RWPE1 (cell line): ENCODE measurements around the gene CAPS.

ENCODE experiments used
- CTCF ChIA-PET: fragments of 350-600 bp; sonication (Branson Sonifier 250); formaldehyde crosslinking; extraction: SDS; loops from one replicate; lab custom pipeline; 2021; lab: Yijun Ruan, JAX
- POLR2A ChIA-PET: fragments of 400-600 bp; formaldehyde crosslinking; extraction: SDS; loops from one replicate; lab custom pipeline; 2020; ENCODE audit warnings: antibody characterized with exemption; ENCODE audit not compliant: low non-redundant PET; lab: Yijun Ruan, JAX
- DNase-seq: peaks from one replicate; pipeline ENCODE4 v3.0.0; 2012; ENCODE audit warnings: low spot score
- H3K27ac ChIP-seq: fragments of 450-650 bp; 2 replicates; pipeline ENCODE4 v1.5.1; 2017
- TF ChIP-seq, protein P1 (sequence below): fragments of 450-650 bp; conservative IDR thresholded peaks from 2 replicates; pipeline ENCODE4 v1.5.1; 2017; ENCODE audit warnings: low read depth, mild to moderate bottlenecking

CAPS gene

DNA sequence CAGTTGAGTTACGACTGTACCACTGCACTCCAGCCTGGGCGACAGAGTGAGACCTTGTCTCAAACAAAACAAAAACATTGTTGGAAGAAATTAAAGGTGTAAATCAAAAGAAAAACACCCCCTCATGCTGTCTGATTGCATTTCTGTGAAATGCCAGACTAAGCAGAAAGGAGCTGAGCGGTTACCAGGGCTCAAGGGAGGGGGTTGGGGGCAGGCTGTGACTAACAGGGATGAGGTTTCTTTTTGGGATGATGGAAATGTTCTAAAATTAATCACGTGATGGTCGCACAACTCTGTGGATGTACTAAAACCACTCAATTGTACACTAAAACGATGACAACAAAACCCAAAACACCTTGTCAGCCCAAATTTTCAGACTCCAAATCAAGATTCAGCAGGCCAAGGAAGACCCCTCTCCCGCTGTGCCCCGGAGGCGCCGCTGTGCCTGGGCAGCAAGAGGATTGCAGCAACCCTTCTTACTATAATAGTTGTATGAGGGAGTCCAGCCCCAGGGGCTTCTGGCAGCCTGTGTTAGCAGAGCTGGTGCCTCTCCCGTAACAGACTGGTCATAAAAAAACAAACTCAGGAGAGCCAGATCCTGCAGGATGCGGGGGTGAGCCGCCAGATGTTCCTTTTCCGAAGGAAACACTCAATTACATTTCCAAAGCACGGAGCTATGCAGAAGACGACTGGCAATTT is 20.9 kb downstream of the CAPS start:
- TF ChIP-seq, protein P1, sequence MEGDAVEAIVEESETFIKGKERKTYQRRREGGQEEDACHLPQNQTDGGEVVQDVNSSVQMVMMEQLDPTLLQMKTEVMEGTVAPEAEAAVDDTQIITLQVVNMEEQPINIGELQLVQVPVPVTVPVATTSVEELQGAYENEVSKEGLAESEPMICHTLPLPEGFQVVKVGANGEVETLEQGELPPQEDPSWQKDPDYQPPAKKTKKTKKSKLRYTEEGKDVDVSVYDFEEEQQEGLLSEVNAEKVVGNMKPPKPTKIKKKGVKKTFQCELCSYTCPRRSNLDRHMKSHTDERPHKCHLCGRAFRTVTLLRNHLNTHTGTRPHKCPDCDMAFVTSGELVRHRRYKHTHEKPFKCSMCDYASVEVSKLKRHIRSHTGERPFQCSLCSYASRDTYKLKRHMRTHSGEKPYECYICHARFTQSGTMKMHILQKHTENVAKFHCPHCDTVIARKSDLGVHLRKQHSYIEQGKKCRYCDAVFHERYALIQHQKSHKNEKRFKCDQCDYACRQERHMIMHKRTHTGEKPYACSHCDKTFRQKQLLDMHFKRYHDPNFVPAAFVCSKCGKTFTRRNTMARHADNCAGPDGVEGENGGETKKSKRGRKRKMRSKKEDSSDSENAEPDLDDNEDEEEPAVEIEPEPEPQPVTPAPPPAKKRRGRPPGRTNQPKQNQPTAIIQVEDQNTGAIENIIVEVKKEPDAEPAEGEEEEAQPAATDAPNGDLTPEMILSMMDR = no peak
- no peak for DNase-seq
- ChIA-PET CTCF (no interaction called here), POLR2A (no interaction called here)
- no peak overlapping the region for H3K27ac ChIP-seq

- TF ChIP-seq, protein P1 = no peak
- no peak overlapping the region for H3K27ac ChIP-seq
- DNase-seq = no peak
- ChIA-PET POLR2A (no interaction called here), CTCF (no interaction called here)
Measured at GRCh38 chr19:5935473-5936291, 21.6 kb downstream of the CAPS start.

DNA sequence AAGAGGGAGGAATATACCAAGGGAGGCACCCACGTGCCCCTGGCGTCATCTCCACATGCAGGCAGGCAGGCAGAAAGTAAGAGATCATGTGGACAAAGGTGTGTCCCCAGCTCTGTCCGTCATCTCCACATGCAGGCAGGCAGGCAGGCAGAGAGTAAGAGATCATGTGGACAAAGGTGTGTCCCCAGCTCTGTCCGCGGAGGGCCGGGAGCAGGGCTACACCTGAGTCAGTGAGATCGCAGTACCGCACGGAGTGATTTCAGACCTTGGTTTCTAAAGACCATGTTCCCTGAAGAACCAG is 22.2 kb downstream of the CAPS start:
- POLR2A ChIA-PET = no interaction called here
- CTCF ChIA-PET = no interaction called here
- DNase-seq = no peak
- TF ChIP-seq, protein P1 = no peak
- no peak overlapping the region for H3K27ac ChIP-seq

DNA sequence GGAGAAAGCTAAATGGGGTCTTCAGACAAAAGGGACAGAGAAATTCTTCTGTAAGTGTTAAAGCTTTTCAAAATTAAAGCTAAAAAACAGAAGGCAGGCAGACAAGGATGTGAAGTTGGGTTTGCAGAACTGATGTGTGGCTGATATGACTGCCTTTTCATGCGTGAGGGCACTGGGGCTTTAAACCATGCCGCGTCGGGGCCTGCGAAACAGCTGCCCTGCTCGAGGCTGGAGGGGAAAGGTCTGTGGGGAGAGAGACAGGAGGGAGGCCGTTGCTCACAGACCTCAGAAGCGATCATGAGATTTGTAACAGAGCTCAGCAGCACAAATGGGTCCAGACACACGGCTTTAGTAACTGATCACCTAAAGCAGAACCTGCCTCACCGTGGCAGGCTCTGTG is 23.5 kb downstream of the CAPS start:
- CTCF ChIA-PET = no interaction called here
- DNase-seq = no peak
- POLR2A ChIA-PET = no interaction called here
- TF ChIP-seq, protein P1 = no peak
- H3K27ac ChIP-seq = peak overlapping the region; percentile 26

DNA sequence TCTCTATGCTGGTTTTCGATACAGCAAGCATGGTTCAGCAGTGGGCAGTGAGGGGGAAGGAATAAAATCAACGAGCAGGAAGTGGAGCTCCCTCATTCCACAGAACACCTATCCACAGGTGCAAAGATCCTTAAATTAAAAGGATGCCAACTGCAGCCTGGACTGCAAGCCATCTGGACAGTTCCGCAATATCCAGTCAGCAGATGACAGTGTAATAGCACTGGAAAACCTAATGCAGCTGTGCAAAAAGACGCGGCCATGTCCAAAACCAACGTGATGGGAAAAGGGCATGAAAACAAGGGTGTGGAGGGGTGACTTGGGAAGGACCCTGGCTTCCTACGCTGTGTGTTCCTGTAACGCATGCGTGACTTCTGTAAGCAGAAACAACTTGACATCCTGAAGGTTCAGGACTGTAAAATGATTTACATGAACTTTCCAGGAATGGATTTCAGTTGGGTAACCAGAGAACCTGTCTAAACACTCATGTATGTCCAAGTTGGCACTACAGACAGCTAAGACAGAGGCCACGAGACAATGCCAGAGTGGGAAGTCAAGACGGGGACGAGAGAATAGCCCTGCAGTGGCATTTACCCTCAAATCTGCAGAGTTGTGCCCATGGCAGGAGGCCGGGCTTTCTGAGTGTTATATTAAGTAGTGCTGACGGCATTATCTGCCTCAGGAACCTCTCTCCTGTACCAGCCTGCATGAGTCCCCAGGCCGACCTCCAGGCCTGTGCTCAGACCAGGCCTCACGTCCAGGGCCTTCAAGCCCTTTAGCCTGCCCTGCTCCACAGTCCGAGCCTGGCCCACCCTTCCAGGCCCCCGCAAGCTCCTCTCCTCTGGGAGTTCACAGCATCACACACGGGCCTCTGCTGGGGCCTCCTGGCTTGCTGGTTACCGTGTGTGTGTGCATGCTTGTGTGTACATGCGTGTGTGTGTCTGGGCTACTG is 26.5 kb downstream of the CAPS start:
- POLR2A ChIA-PET = no interaction called here
- TF ChIP-seq, protein P1 = no peak
- H3K27ac ChIP-seq = no peak overlapping the region
- CTCF ChIA-PET = interaction anchor here (0.8 kb wide), 2 partner anchors 11 to 76 kb away, joined by 3 to 5 read pairs; no protein-coding TSS in a partner anchor
- DNase-seq = no peak

- TF ChIP-seq, protein P1 = no peak
- ChIA-PET CTCF (interaction anchor here (0.6 to 1.2 kb wide), 3 partner anchors 77 to 319 kb away, joined by 3 to 5 read pairs (median 5); no protein-coding TSS in a partner anchor), POLR2A (no interaction called here)
- no peak for DNase-seq
- no peak overlapping the region for H3K27ac ChIP-seq
Measured at GRCh38 chr19:5941673-5942072, 27.6 kb downstream of the CAPS start.
